K562 (cell line): ENCODE data around the gene ZNF821. TPM values are rescaled to one million over a fixed set of nuclear protein-coding genes. Genes with fewer than 3 reads are reported as not detected.

Source experiments
- ATAC-seq: fragments of 200-7000 bp; cut with Tn5 transposase; 3 replicates; pipeline ENCODE4 v1.9.1; 2020; ENCODE audit warnings: moderate library complexity
- BruUV-seq: library from RNA; stranded (reverse); fragments of 400-500 nt; replicated peaks from 2 replicates; lab custom pipeline; 2021; lab: Mats Ljungman, UMichigan
- CTCF ChIA-PET: fragments of 300-600 bp; formaldehyde crosslinking; extraction: SDS; loops from one replicate; lab custom pipeline; 2021; ENCODE audit warnings: low intra/inter-chr PET ratio; lab: Yijun Ruan, JAX
- POLR2A ChIA-PET: fragments of 300-600, 350-650 bp; sonication (Branson Sonifier 250); formaldehyde crosslinking; extraction: SDS; loops from one replicate; lab custom pipeline; 2021; ENCODE audit warnings: antibody characterized with exemption, inconsistent platforms; lab: Yijun Ruan, JAX
- DNase-seq, 4 experiments: peaks; one replicate each; pipeline versions ENCODE4 v3.0.0 to v3.0.0-alpha.2; 2011 to 2018; ENCODE audit warnings: low spot score in 3 of 4, mixed read lengths in 3 of 4; ENCODE audit errors: extremely low read depth in 1 of 4
- FAIRE-seq: peaks from 2 replicates; lab custom pipeline; 2011; peaks lifted over from hg19 to GRCh38; lab: Jason Lieb, UNC
- H2AFZ ChIP-seq: 2 replicates; pipeline ENCODE4 v1.6.0; 2011; ENCODE audit warnings: low read depth, low read length, control low read depth, inconsistent platforms
- H3K27ac ChIP-seq: fragments of 200-600 bp; 3 replicates; pipeline ENCODE4 v1.8.0; 2011; ENCODE audit warnings: low read depth, mild to moderate bottlenecking, control low read depth, inconsistent platforms, low read length, moderate library complexity, mixed read lengths; ENCODE audit errors: extremely low read depth
- H3K27me3 ChIP-seq, 2 experiments: fragments of 300-600 bp in 1 of 2; 2 replicates in 1 of 2; 3 replicates in 1 of 2; pipeline versions ENCODE4 v1.6.0 to v1.8.0; 2011; ENCODE audit warnings: inconsistent platforms in 2 of 2, low read length in 2 of 2, mild to moderate bottlenecking in 1 of 2, mixed read lengths in 1 of 2, moderate library complexity in 1 of 2; ENCODE audit not compliant: control insufficient read depth in 2 of 2, insufficient read depth in 2 of 2
- H3K36me3 ChIP-seq: fragments of 300-600 bp; 3 replicates; pipeline ENCODE4 v1.8.0; 2011; ENCODE audit warnings: mild to moderate bottlenecking, low read length, inconsistent platforms; ENCODE audit not compliant: control insufficient read depth, insufficient read depth
- H3K4me1 ChIP-seq, 2 experiments: fragments of 200-600 bp in 1 of 2; replicated peaks in 1 of 2; 2 replicates in 1 of 2; 3 replicates in 1 of 2; pipeline versions ENCODE4 v1.5.1 to v1.8.0; 2011; ENCODE audit warnings: inconsistent platforms in 2 of 2, low read length in 2 of 2, mild to moderate bottlenecking in 1 of 2, mixed read lengths in 1 of 2, moderate library complexity in 1 of 2; ENCODE audit not compliant: control insufficient read depth in 2 of 2, insufficient read depth in 2 of 2
- H3K4me2 ChIP-seq: 2 replicates; pipeline ENCODE4 v1.6.1; 2011; ENCODE audit warnings: low read length, control low read depth, inconsistent platforms, mixed read lengths; ENCODE audit not compliant: insufficient read depth
- H3K4me3 ChIP-seq: fragments of 200-600 bp; sonication (generic), shearing (Covaris generic); 2 replicates; pipeline ENCODE4 v1.5.1; 2016; ENCODE audit warnings: control low read depth, inconsistent platforms
- H3K79me2 ChIP-seq: fragments of 200-600 bp; 3 replicates; pipeline ENCODE4 v1.8.0; 2011; ENCODE audit warnings: low read length, inconsistent platforms; ENCODE audit not compliant: control insufficient read depth, insufficient read depth
- H3K9ac ChIP-seq, 2 experiments: 2 replicates each; pipeline versions ENCODE4 v1.6.0 to v1.6.1; 2011; ENCODE audit warnings: low read depth in 2 of 2, low read length in 2 of 2, control low read depth in 1 of 2, inconsistent platforms in 1 of 2, mild to moderate bottlenecking in 1 of 2, mixed read lengths in 1 of 2; ENCODE audit not compliant: insufficient read depth in 1 of 2
- H3K9me1 ChIP-seq: one replicate; pipeline ENCODE4 v1.6.0; 2011; ENCODE audit warnings: inconsistent platforms, mild to moderate bottlenecking, low read length, moderate library complexity; ENCODE audit not compliant: control insufficient read depth, insufficient read depth
- H3K9me3 ChIP-seq: replicated peaks from 2 replicates; pipeline ENCODE4 v1.5.1; 2011; ENCODE audit warnings: low read depth, low read length, inconsistent platforms; ENCODE audit not compliant: control insufficient read depth, insufficient read depth
- H4K20me1 ChIP-seq: replicated peaks from 2 replicates; pipeline ENCODE4 v1.6.1; 2011; ENCODE audit warnings: low read length, inconsistent platforms, mixed read lengths; ENCODE audit not compliant: control insufficient read depth, insufficient read depth
- BRF1 ChIP-seq: IDR thresholded peaks from 3 replicates; pipeline ENCODE4 v1.6.1; 2011; ENCODE audit warnings: borderline replicate concordance, mild to moderate bottlenecking; ENCODE audit not compliant: insufficient read length; ENCODE audit errors: extremely low read depth
- BRF2 ChIP-seq: IDR thresholded peaks from 3 replicates; pipeline ENCODE4 v1.6.1; 2011; ENCODE audit warnings: borderline replicate concordance, mild to moderate bottlenecking; ENCODE audit not compliant: insufficient read length, insufficient read depth
- CTCF ChIP-seq, 3 experiments: IDR thresholded peaks in 2 of 3; conservative IDR thresholded peaks in 1 of 3; 2 replicates each; pipeline ENCODE4 v1.5.1; 2011 to 2012; ENCODE audit warnings: low read length in 3 of 3, mild to moderate bottlenecking in 3 of 3, control low read depth in 2 of 3, improper control_type of control experiment in 1 of 3, inconsistent platforms in 1 of 3, low read depth in 1 of 3, mixed read lengths in 1 of 3, moderate library complexity in 1 of 3; ENCODE audit not compliant: insufficient read depth in 2 of 3
- EGR1 ChIP-seq: fragments of 450-650 bp; conservative IDR thresholded peaks from 2 replicates; pipeline ENCODE4 v1.6.1; 2017; ENCODE audit warnings: mild to moderate bottlenecking
- JUND ChIP-seq, 2 experiments: IDR thresholded peaks; 2 replicates in 1 of 2; 3 replicates in 1 of 2; pipeline ENCODE4 v1.6.1; 2011; ENCODE audit warnings: borderline replicate concordance in 2 of 2, low read depth in 2 of 2, low read length in 2 of 2, improper control_type of control experiment in 1 of 2, missing biosample characterization in 1 of 2, missing genetic modification characterization in 1 of 2, missing genetic modification reagents in 1 of 2
- KAT8 ChIP-seq: fragments of 450-650 bp; IDR thresholded peaks from 2 replicates; pipeline ENCODE4 v1.6.1; 2016; ENCODE audit warnings: low read depth, mild to moderate bottlenecking
- POLR2G ChIP-seq: fragments of 200-400 bp; formaldehyde crosslinking; IDR thresholded peaks from 2 replicates; pipeline ENCODE4 v1.6.1; 2017; ENCODE audit warnings: low read depth, mild to moderate bottlenecking, antibody characterized with exemption, low read length, moderate library complexity
- PPARD ChIP-seq: fragments of 250-450 bp; sonication (Bioruptor Pico); IDR thresholded peaks from 2 replicates; pipeline ENCODE4 v1.8.0; 2022; ENCODE audit warnings: inconsistent platforms, mild to moderate bottlenecking, moderate library complexity
- SPI1 ChIP-seq: IDR thresholded peaks from 2 replicates; pipeline ENCODE4 v1.6.1; 2011; ENCODE audit warnings: low read depth, low read length, control low read depth, borderline replicate concordance
- TGIF2 ChIP-seq: sonication (generic); formaldehyde crosslinking; IDR thresholded peaks from 2 replicates; pipeline ENCODE4 v1.8.1; 2022; ENCODE audit warnings: mild to moderate bottlenecking, missing genetic modification reagents, moderate library complexity
- ZNF23 ChIP-seq: fragments of 250-450 bp; sonication (Bioruptor Pico); IDR thresholded peaks from 2 replicates; pipeline ENCODE4 v1.4.0; 2020; ENCODE audit warnings: mild to moderate bottlenecking
- ZNF740 ChIP-seq, 3 experiments: fragments of 200-800 bp in 1 of 3; sonication (Bioruptor generic) in 1 of 3; sonication (generic) in 1 of 3; formaldehyde crosslinking in 1 of 3; IDR thresholded peaks; 2 replicates each; pipeline versions ENCODE4 v1.6.1 to v1.8.0; 2016 to 2022; ENCODE audit warnings: mild to moderate bottlenecking in 2 of 3, missing compliant biosample characterization in 2 of 3, missing genetic modification characterization in 2 of 3, missing genetic modification reagents in 1 of 3
- ZNF785 ChIP-seq: fragments of 250-450 bp; sonication (Bioruptor Pico); IDR thresholded peaks from 2 replicates; pipeline ENCODE4 v1.4.0; 2020; ENCODE audit warnings: mild to moderate bottlenecking
- whole genome bisulfite sequencing: fragments of 100-300 bp; shearing (Covaris generic); methylation state at CpG from one replicate; pipeline ENCODE4 v1.1.6; 2016; ENCODE audit warnings: low coverage, mixed read lengths; ENCODE audit not compliant: insufficient coverage; ENCODE audit errors: missing lambda C conversion rate; 5-methylcytosine and 5-hydroxymethylcytosine counted together
- in situ Hi-C: fragments of 300-500 bp; cut with MboI; formaldehyde crosslinking; loops from 4 replicates; pipeline ENCODE4 v1.15.0; 2018; ENCODE audit warnings: inconsistent platforms, mixed read lengths
- intact Hi-C: fragments of 100-400 bp; cut with micrococcal nuclease; formaldehyde crosslinking; loops from 2 replicates; pipeline ENCODE4 v1.14.2; 2022
- polyA plus RNA-seq, 8 experiments: library from polyadenylated mRNA; depleted of rRNA in 4 of 8; stranded (reverse) in 5 of 8; unstranded in 3 of 8; fragments of >200 nt; fragmentation: Nextera tagmentation in 2 of 8; fragmentation: Illumina TruSeq in 1 of 8; extraction: Ambion mirVana in 2 of 8; extraction: Trizol in 1 of 8; gene quantifications; 2 replicates each; pipeline versions ENCODE4 v1.2.1 to v1.2.3, GENCODE V29; 2011 to 2014; ENCODE audit warnings: inconsistent platforms in 1 of 8, missing spikeins in 1 of 8
- total RNA-seq, 7 experiments: library from RNA; depleted of rRNA in 6 of 7; stranded (reverse); fragments of >200 nt in 6 of 7; fragmentation: Illumina TruSeq in 2 of 7; extraction: Trizol in 2 of 7; gene quantifications; 2 replicates each; pipeline versions ENCODE4 v1.2.1 to v1.2.3, GENCODE V29; 2011 to 2021; ENCODE audit warnings: low replicate concordance in 1 of 7

The ZNF821 gene
- total and polyA plus RNA-seq, 9 of the 15 experiments (the other 6 are each of a cell fraction or from before 2014, with no cell fraction given) = 0.38 to 5.6 (median 3.6) TPM

- no peak for TF ChIP-seq BRF1
- TF ChIP-seq SPI1 = peak; percentile 22; the same call in 1 of the 2 replicates
Measured at GRCh38 chr16:71885261-71885650, 1.3 kb upstream of the ZNF821 start (continued).

- H4K20me1 ChIP-seq = peaks cover 7% of the 10 kb centered on the region
- in situ Hi-C loops = no loop called here
- POLR2A ChIA-PET = interaction anchor here (0.6 to 3.2 kb wide), 13 partner anchors 9 to 1057 kb away, joined by 3 to 20 read pairs (median 4); partner anchors contain the start of genes DHX38 and TXNL4B
- no peaks in the 10 kb centered on the region; the same call in 2 of the 3 replicates for H3K36me3 ChIP-seq
- H3K4me3 ChIP-seq = peak overlapping the region; percentile 95
- CTCF ChIA-PET = interaction anchor here (1.4 kb wide), 1 partner anchor 78 kb away, joined by 3 read pairs; no protein-coding TSS in a partner anchor
- peak overlapping the region; percentile 80 for H3K27ac ChIP-seq
- H3K27me3 ChIP-seq = no peaks in the 10 kb centered on the region
- H3K9ac ChIP-seq = peak overlapping the region; percentile 85 to 98; a peak in 3 of 4 replicates
- peaks cover 13 to 26% of the 10 kb centered on the region in 2 experiments; a peak in 4 of 5 replicates for H3K4me1 ChIP-seq
- WGBS = 2% methylated on average over 21 of the region's 46 CpGs
- H2AFZ ChIP-seq = peak overlapping the region; percentile 99
- no peaks in the 10 kb centered on the region for H3K9me1 ChIP-seq
- intact Hi-C loops = loop anchor here (2.0 kb wide), 1 partner anchor 77 kb away; no protein-coding TSS in a partner anchor
- no TSS peak for BruUV-seq
- DNase-seq (peak; percentile 37 to 61 (median 54)), ATAC-seq (peak; percentile 83), FAIRE-seq (peak; percentile 72)
- no peaks in the 10 kb centered on the region for H3K79me2 ChIP-seq
- no peaks in the 10 kb centered on the region for H3K9me3 ChIP-seq
- H3K4me2 ChIP-seq = peak overlapping the region; percentile 86
- TF ChIP-seq ZNF785 = no peak
- peak in 1 of 3 experiments; percentile 39; a peak in 1 of 6 replicates for TF ChIP-seq CTCF (IDR thresholded peaks at IDR 0.05 in 2 of 3, conservative IDR thresholded peaks at IDR 0.05 in 1 of 3; ENCODE audit: insufficient read depth in 2 of 3, low read depth in 1 of 3, low read length in 3 of 3)
- TF ChIP-seq POLR2G = no peak
- no peak; the same call in 1 of the 2 replicates for TF ChIP-seq ZNF740 (CRISPR knock-in tag; IDR thresholded peaks at IDR 0.05)
- TF ChIP-seq ZNF740 (tag; IDR thresholded peaks at IDR 0.05) = peak in 1 of 2 experiments; percentile 16; a peak in 1 of 4 replicates
- peak; percentile 92 for TF ChIP-seq EGR1
- TF ChIP-seq JUND (IDR thresholded peaks at IDR 0.05; ENCODE audit: borderline replicate concordance, low read depth, low read length) = 0 out of 2 replicates have a peak, but pooled peaks have one; percentile 3
- TF ChIP-seq JUND (tag; IDR thresholded peaks at IDR 0.05; ENCODE audit: borderline replicate concordance, low read depth, low read length) = no peak
- no peak for TF ChIP-seq BRF2
- no peak for TF ChIP-seq KAT8
- no peak for TF ChIP-seq TGIF2 (CRISPR knock-in tag)
- TF ChIP-seq PPARD (CRISPR knock-in tag) = no peak
- no peak for TF ChIP-seq ZNF23 (CRISPR knock-in tag)
Measured at GRCh38 chr16:71883168-71883848, 674 bp downstream of the ZNF821 start.
